GM12892 (cell line): ENCODE results near the gene P4HB.

Source experiments
- POLR2A ChIP-seq: IDR thresholded peaks from 2 replicates; pipeline ENCODE4 v1.6.1; 2011; ENCODE audit warnings: low read depth, low read length, control low read depth
- POLR2AphosphoS5 ChIP-seq: IDR thresholded peaks from 2 replicates; pipeline ENCODE4 v1.6.1; 2011; ENCODE audit warnings: low read depth, low read length, control low read depth
- TAF1 ChIP-seq: IDR thresholded peaks from 2 replicates; pipeline ENCODE4 v1.6.1; 2011; ENCODE audit warnings: low read depth, mild to moderate bottlenecking, control low read depth, low read length, borderline replicate concordance

GRCh38 chr17:81877569-81877968 is 17.2 kb upstream of the P4HB start:
- no peak for TF ChIP-seq POLR2A
- peak; percentile 64 for TF ChIP-seq POLR2AphosphoS5
- no peak for TF ChIP-seq TAF1
